ENCODE results near the gene ENPP7.

Gene ENPP7

GRCh38 chr17:79721993-79722671, 8.6 kb upstream of the ENPP7 start:
- TF ChIP-seq CTCF (IDR thresholded peaks at IDR 0.05; ENCODE audit: low read depth, low read length), result no peak
- DNase-seq (ENCODE audit: low read depth in 2 of 2), result peak in 1 of 2 donors; percentile 9
- H3K4me3 ChIP-seq (replicated peaks in 1 of 2; ENCODE audit: low read depth in 2 of 2, low read length in 2 of 2), result no peak overlapping the region

- H3K4me3 ChIP-seq (replicated peaks in 1 of 2; ENCODE audit: low read depth in 2 of 2, low read length in 2 of 2), result no peak overlapping the region
- TF ChIP-seq CTCF (IDR thresholded peaks at IDR 0.05; ENCODE audit: low read depth, low read length), result no peak
- DNase-seq (ENCODE audit: low read depth in 2 of 2), result no peak
These were observed 8.0 kb upstream of the ENPP7 start for GRCh38 chr17:79722787-79723186.

- H3K4me3 ChIP-seq (replicated peaks in 1 of 2; ENCODE audit: low read depth in 2 of 2, low read length in 2 of 2), result peak overlapping the region; percentile 9 to 38
- no peak for TF ChIP-seq CTCF (IDR thresholded peaks at IDR 0.05; ENCODE audit: low read depth, low read length)
- DNase-seq (ENCODE audit: low read depth in 2 of 2), result peak; percentile 94 to 95
These were observed 2.4 kb upstream of the ENPP7 start for GRCh38 chr17:79728169-79728907.

GRCh38 chr17:79728908-79729471, 1.8 kb upstream of the ENPP7 start:
- DNase-seq (ENCODE audit: low read depth in 2 of 2), result no peak
- TF ChIP-seq CTCF (IDR thresholded peaks at IDR 0.05; ENCODE audit: low read depth, low read length), result no peak
- H3K4me3 ChIP-seq (replicated peaks in 1 of 2; ENCODE audit: low read depth in 2 of 2, low read length in 2 of 2), result no peak overlapping the region

GRCh38 chr17:79729761-79730160, 982 bp upstream of the ENPP7 start:
- no peak for DNase-seq (ENCODE audit: low read depth in 2 of 2)
- no peak overlapping the region for H3K4me3 ChIP-seq (replicated peaks in 1 of 2; ENCODE audit: low read depth in 2 of 2, low read length in 2 of 2)
- TF ChIP-seq CTCF (IDR thresholded peaks at IDR 0.05; ENCODE audit: low read depth, low read length), result no peak

- no peak for DNase-seq (ENCODE audit: low read depth in 2 of 2)
- no peak overlapping the region for H3K4me3 ChIP-seq (replicated peaks in 1 of 2; ENCODE audit: low read depth in 2 of 2, low read length in 2 of 2)
- no peak for TF ChIP-seq CTCF (IDR thresholded peaks at IDR 0.05; ENCODE audit: low read depth, low read length)
These were observed 340 bp upstream of the ENPP7 start for GRCh38 chr17:79730437-79730768.
